OCI-LY1 (cell line): ENCODE results near the gene FGD4.

ENCODE experiments used
- H2AFZ ChIP-seq: fragments of 200-600 bp; sonication (generic), shearing (Covaris generic); 2 replicates; pipeline ENCODE4 v1.6.0; 2014; ENCODE audit warnings: antibody characterized with exemption, mild to moderate bottlenecking, low read length
- H3F3A ChIP-seq: fragments of 200-600 bp; sonication (generic), shearing (Covaris generic); 2 replicates; pipeline ENCODE4 v1.6.0; 2014; ENCODE audit warnings: mild to moderate bottlenecking, antibody characterized with exemption, low read length, moderate library complexity; ENCODE audit not compliant: insufficient read depth
- H3K27ac ChIP-seq: fragments of 200-600 bp; sonication (generic); 2 replicates; pipeline ENCODE4 v1.5.1; 2014; ENCODE audit warnings: low read length, mixed run types, mild to moderate bottlenecking, low read depth; ENCODE audit not compliant: poor library complexity, severe bottlenecking
- H3K27me3 ChIP-seq: fragments of 200-600 bp; sonication (generic); 2 replicates; pipeline ENCODE4 v1.6.0; 2014; ENCODE audit warnings: antibody characterized with exemption, mild to moderate bottlenecking, low read length, moderate library complexity; ENCODE audit not compliant: insufficient read depth
- H3K36me3 ChIP-seq: fragments of 200-600 bp; sonication (generic); 2 replicates; pipeline ENCODE4 v1.6.1; 2014; ENCODE audit warnings: mild to moderate bottlenecking, antibody characterized with exemption, low read length, moderate library complexity, mixed read lengths; ENCODE audit not compliant: insufficient read depth
- H3K4me1 ChIP-seq: fragments of 200-600 bp; sonication (generic); 2 replicates; pipeline ENCODE4 v1.5.1; 2014; ENCODE audit warnings: mild to moderate bottlenecking, low read length, moderate library complexity; ENCODE audit not compliant: insufficient read depth, severe bottlenecking
- H3K4me2 ChIP-seq: fragments of 200-600 bp; sonication (generic), shearing (Covaris generic); 2 replicates; pipeline ENCODE4 v1.6.1; 2014; ENCODE audit warnings: low read length
- H3K4me3 ChIP-seq: fragments of 200-600 bp; sonication (generic); 2 replicates; pipeline ENCODE4 v1.5.1; 2014; ENCODE audit warnings: low read length, low read depth, mild to moderate bottlenecking, mixed read lengths; ENCODE audit not compliant: poor library complexity, severe bottlenecking
- H3K79me2 ChIP-seq: fragments of 200-600 bp; shearing (Covaris generic); 2 replicates; pipeline ENCODE4 v1.6.1; 2016; ENCODE audit warnings: mixed run types, low read length, mixed read lengths; ENCODE audit not compliant: insufficient read depth
- H3K9ac ChIP-seq: fragments of 200-600 bp; sonication (generic), shearing (Covaris generic); 2 replicates; pipeline ENCODE4 v1.6.1; 2014; ENCODE audit warnings: mild to moderate bottlenecking, low read length, mixed read lengths
- H3K9me2 ChIP-seq: fragments of 200-600 bp; sonication (generic), shearing (Covaris generic); 2 replicates; pipeline ENCODE4 v1.6.1; 2014; ENCODE audit warnings: low read depth, mild to moderate bottlenecking, low read length, mixed read lengths
- H3K9me3 ChIP-seq: fragments of 200-600 bp; shearing (Covaris generic); 2 replicates; pipeline ENCODE4 v1.6.1; 2014; ENCODE audit warnings: low read length, mixed read lengths
- H4K20me1 ChIP-seq: fragments of 200-600 bp; sonication (generic), shearing (Covaris generic); 2 replicates; pipeline ENCODE4 v1.6.0; 2016; ENCODE audit warnings: mild to moderate bottlenecking, low read length; ENCODE audit not compliant: insufficient read depth
- CTCF ChIP-seq: fragments of 200-600 bp; sonication (generic), shearing (Covaris generic); IDR thresholded peaks from 2 replicates; pipeline ENCODE4 v1.5.1; 2017; ENCODE audit warnings: mild to moderate bottlenecking, antibody characterized with exemption, low read length, moderate library complexity, mixed read lengths
- EZH2 ChIP-seq: fragments of 200-600 bp; sonication (generic), shearing (Covaris generic); IDR thresholded peaks from 2 replicates; pipeline ENCODE4 v1.8.0; 2017; ENCODE audit warnings: borderline replicate concordance, mixed run types, mild to moderate bottlenecking, antibody characterized with exemption, low read length, moderate library complexity, mixed read lengths

FGD4 gene

DNA sequence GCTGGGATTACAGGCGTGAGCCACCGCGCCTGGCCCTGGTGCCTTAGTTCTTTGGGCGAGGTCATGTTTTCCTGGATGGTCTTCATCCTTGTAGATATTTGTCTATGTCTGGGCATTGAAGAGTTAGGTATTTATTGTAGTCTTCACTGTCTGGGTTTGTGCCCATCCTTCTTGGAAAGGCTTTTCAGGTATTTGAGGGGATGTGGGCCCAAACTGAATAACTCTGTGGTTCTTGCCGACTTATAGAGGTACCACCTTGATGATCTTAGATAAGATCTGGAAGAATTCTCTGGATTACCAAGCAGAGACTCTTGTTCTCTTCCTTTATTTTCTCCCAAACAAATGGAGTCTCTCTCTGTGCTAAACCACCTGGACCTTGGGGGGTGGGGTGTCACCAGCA, 18.9 kb downstream of the FGD4 start:
- Histone ChIP-seq H3K9me2 (no peaks in the 10 kb centered on the region), H2AFZ (no peak overlapping the region), H3K4me2 (no peak overlapping the region), H3K9ac (no peak overlapping the region), H3K79me2 (no peaks in the 10 kb centered on the region), H3K9me3 (no peaks in the 10 kb centered on the region), H3K27me3 (no peaks in the 10 kb centered on the region), H3K4me3 (no peak overlapping the region), H3K36me3 (no peaks in the 10 kb centered on the region), H3F3A (no peaks in the 10 kb centered on the region), H3K4me1 (no peaks in the 10 kb centered on the region), H3K27ac (no peak overlapping the region), H4K20me1 (no peaks in the 10 kb centered on the region)
- TF ChIP-seq CTCF (no peak), EZH2 (no peak)

DNA sequence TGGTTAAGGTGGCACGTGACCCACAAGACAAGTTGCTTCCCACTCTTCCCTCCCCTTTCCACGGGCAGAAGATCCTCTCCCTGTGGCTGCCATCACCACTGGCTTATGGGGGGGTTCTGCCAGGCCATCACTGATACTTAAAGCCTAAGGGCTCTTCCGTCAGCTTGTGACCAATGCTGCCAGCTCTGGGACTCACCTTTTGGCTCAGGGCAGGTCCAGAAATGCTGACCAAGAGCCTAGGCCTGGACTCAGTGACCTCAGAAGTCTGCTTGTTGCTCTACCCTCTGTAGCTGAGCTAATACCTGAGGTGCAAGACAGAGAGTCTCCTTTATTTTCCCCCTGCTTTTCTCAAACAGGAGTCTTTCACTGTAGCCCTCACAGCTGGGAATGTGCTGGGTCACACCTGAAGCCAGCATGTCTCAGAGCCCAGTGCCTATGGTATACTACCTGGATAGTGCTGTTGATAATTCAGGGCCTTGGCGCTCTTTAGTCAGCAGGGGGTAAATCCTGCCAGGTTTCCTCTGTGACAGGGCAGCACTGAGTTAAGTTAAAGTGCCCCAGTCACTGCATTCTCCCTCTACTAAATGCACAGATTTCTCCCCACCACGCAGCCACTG, 19.7 kb downstream of the FGD4 start:
- H3K27ac ChIP-seq = no peak overlapping the region
- no peaks in the 10 kb centered on the region for H3K9me3 ChIP-seq
- no peaks in the 10 kb centered on the region for H4K20me1 ChIP-seq
- no peaks in the 10 kb centered on the region for H3K36me3 ChIP-seq
- no peaks in the 10 kb centered on the region for H3K4me1 ChIP-seq
- no peaks in the 10 kb centered on the region for H3K79me2 ChIP-seq
- no peak overlapping the region for H3K4me2 ChIP-seq
- H3K4me3 ChIP-seq = no peak overlapping the region
- no peaks in the 10 kb centered on the region for H3K27me3 ChIP-seq
- H3F3A ChIP-seq = no peaks in the 10 kb centered on the region
- no peak overlapping the region for H2AFZ ChIP-seq
- TF ChIP-seq EZH2 (no peak), CTCF (no peak)
- no peaks in the 10 kb centered on the region for H3K9me2 ChIP-seq
- H3K9ac ChIP-seq = no peak overlapping the region

DNA sequence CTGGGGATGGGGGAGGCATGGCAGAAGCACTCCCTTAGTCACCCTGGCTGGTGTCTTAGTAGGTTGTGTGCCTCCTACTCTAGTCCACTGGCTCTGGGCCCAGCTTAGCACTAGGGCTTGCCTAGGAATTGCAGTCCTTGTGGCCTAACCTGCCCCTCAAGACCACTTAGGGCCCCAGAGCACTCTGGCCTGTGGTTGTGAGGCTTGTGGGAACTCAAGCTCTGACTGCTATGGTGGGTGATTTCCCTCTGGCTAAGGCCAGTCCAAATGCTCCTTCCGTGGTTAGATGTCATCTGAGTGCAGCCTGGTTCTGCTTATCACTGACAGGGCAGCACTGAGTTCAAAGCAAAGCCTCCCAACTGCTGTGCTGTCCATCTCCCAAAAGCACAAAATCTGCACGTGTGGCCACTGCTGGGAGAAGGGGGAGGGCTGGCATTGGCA, 20.2 kb downstream of the FGD4 start:
- Histone ChIP-seq H3K27me3 (no peaks in the 10 kb centered on the region), H2AFZ (no peak overlapping the region), H3K9me2 (no peaks in the 10 kb centered on the region), H3F3A (no peaks in the 10 kb centered on the region), H3K4me1 (no peaks in the 10 kb centered on the region), H3K4me3 (no peak overlapping the region), H3K9ac (no peak overlapping the region), H3K4me2 (no peak overlapping the region), H4K20me1 (no peaks in the 10 kb centered on the region), H3K36me3 (no peaks in the 10 kb centered on the region), H3K27ac (no peak overlapping the region), H3K9me3 (no peaks in the 10 kb centered on the region), H3K79me2 (no peaks in the 10 kb centered on the region)
- TF ChIP-seq CTCF (no peak), EZH2 (no peak)
